ENCODE data around the gene NAGS.

- TF ChIP-seq CTCF (IDR thresholded peaks at IDR 0.05) (no peak), POLR2A (IDR thresholded peaks at IDR 0.05) (no peak)
Observed at GRCh38 chr17:43967251-43967875, 37.1 kb upstream of the NAGS start.

Measured in breast epithelium (tissue), 3 donors.